ENCODE results near the gene TMEM258. TPM values are rescaled to one million over a fixed set of nuclear protein-coding genes. Genes with fewer than 3 reads are reported as not detected.

The TMEM258 gene
- total and polyA plus RNA-seq, 9 of the 15 experiments (the other 6 are each of a cell fraction or from before 2014, with no cell fraction given) = 97.2 to 856 (median 231) TPM

DNA sequence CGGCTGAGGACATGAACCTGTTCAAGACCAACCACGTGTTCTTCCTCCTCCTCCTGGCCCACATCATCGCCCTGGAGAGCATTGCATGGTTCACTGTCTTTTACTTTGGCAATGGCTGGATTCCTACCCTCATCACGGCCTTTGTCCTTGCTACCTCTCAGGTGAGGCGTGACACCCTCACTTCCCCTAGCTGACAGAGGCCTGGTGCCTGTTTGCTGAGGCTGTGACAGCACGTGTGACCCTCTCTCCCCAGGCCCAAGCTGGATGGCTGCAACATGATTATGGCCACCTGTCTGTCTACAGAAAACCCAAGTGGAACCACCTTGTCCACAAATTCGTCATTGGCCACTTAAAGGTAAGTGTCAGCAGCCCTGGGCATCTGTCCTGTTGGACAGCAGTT lies 48.0 kb upstream of the TMEM258 start:
- ChIA-PET POLR2A (no interaction called here), CTCF (ENCODE audit: low intra/inter-chr PET ratio) (no interaction called here)
- FAIRE-seq (no peak), ATAC-seq (no peak), DNase-seq (ENCODE audit: extremely low read depth in 1 of 4, low spot score in 3 of 4) (no peak)
- peaks cover 18% of the 10 kb centered on the region for H3K36me3 ChIP-seq (ENCODE audit: control insufficient read depth, insufficient read depth, low read length)
- H2AFZ ChIP-seq (ENCODE audit: low read depth, low read length) = no peak overlapping the region
- peak overlapping the region; percentile 24 to 84; a peak in 3 of 4 replicates for H3K9ac ChIP-seq (ENCODE audit: insufficient read depth in 1 of 2, low read depth in 2 of 2, low read length in 2 of 2)
- no peaks in the 10 kb centered on the region for H3K27me3 ChIP-seq (ENCODE audit: control insufficient read depth in 2 of 2, insufficient read depth in 2 of 2, low read length in 2 of 2)
- H4K20me1 ChIP-seq (replicated peaks; ENCODE audit: control insufficient read depth, insufficient read depth, low read length) = no peaks in the 10 kb centered on the region
- peak overlapping the region; percentile 90 for H3K27ac ChIP-seq (ENCODE audit: extremely low read depth, low read depth, low read length)
- no peak overlapping the region; the same call in 1 of the 2 replicates for H3K4me2 ChIP-seq (ENCODE audit: insufficient read depth, low read length)
- no TSS peak for BruUV-seq (replicated peaks)
- 79% methylated on average over 7 of the region's 7 CpGs for WGBS (ENCODE audit: insufficient coverage, low coverage, missing lambda C conversion rate)
- no peaks in the 10 kb centered on the region for H3K9me3 ChIP-seq (replicated peaks; ENCODE audit: control insufficient read depth, insufficient read depth, low read depth, low read length)
- H3K9me1 ChIP-seq (ENCODE audit: control insufficient read depth, insufficient read depth, low read length) = peaks cover 5% of the 10 kb centered on the region
- intact Hi-C loops (cut with micrococcal nuclease) = no loop called here
- no peak overlapping the region for H3K4me3 ChIP-seq
- H3K79me2 ChIP-seq (ENCODE audit: control insufficient read depth, insufficient read depth, low read length) = peaks cover 22% of the 10 kb centered on the region; the same call in 2 of the 3 replicates
- peaks cover 60 to 73% of the 10 kb centered on the region in 2 experiments for H3K4me1 ChIP-seq (replicated peaks in 1 of 2; ENCODE audit: control insufficient read depth in 2 of 2, insufficient read depth in 2 of 2, low read length in 2 of 2)
- in situ Hi-C loops (cut with MboI) = no loop called here
- TF ChIP-seq, protein P1, sequence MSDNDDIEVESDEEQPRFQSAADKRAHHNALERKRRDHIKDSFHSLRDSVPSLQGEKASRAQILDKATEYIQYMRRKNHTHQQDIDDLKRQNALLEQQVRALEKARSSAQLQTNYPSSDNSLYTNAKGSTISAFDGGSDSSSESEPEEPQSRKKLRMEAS (CRISPR knock-in tag; IDR thresholded peaks at IDR 0.05) = peak; percentile 34; the same call in 1 of the 2 replicates
- TF ChIP-seq, protein P2, sequence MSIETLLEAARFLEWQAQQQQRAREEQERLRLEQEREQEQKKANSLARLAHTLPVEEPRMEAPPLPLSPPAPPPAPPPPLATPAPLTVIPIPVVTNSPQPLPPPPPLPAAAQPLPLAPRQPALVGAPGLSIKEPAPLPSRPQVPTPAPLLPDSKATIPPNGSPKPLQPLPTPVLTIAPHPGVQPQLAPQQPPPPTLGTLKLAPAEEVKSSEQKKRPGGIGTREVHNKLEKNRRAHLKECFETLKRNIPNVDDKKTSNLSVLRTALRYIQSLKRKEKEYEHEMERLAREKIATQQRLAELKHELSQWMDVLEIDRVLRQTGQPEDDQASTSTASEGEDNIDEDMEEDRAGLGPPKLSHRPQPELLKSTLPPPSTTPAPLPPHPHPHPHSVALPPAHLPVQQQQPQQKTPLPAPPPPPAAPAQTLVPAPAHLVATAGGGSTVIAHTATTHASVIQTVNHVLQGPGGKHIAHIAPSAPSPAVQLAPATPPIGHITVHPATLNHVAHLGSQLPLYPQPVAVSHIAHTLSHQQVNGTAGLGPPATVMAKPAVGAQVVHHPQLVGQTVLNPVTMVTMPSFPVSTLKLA (conservative IDR thresholded peaks at IDR 0.05) = no peak
- TF ChIP-seq ZNF174 (CRISPR knock-in tag; IDR thresholded peaks at IDR 0.05) = no peak
- TF ChIP-seq, protein P3, sequence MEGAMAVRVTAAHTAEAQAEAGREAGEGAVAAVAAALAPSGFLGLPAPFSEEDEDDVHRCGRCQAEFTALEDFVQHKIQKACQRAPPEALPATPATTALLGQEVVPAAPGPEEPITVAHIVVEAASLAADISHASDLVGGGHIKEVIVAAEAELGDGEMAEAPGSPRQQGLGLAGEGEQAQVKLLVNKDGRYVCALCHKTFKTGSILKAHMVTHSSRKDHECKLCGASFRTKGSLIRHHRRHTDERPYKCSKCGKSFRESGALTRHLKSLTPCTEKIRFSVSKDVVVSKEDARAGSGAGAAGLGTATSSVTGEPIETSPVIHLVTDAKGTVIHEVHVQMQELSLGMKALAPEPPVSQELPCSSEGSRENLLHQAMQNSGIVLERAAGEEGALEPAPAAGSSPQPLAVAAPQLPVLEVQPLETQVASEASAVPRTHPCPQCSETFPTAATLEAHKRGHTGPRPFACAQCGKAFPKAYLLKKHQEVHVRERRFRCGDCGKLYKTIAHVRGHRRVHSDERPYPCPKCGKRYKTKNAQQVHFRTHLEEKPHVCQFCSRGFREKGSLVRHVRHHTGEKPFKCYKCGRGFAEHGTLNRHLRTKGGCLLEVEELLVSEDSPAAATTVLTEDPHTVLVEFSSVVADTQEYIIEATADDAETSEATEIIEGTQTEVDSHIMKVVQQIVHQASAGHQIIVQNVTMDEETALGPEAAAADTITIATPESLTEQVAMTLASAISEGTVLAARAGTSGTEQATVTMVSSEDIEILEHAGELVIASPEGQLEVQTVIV (CRISPR knock-in tag; IDR thresholded peaks at IDR 0.05; ENCODE audit: borderline replicate concordance) = no peak
- TF ChIP-seq, protein P4, sequence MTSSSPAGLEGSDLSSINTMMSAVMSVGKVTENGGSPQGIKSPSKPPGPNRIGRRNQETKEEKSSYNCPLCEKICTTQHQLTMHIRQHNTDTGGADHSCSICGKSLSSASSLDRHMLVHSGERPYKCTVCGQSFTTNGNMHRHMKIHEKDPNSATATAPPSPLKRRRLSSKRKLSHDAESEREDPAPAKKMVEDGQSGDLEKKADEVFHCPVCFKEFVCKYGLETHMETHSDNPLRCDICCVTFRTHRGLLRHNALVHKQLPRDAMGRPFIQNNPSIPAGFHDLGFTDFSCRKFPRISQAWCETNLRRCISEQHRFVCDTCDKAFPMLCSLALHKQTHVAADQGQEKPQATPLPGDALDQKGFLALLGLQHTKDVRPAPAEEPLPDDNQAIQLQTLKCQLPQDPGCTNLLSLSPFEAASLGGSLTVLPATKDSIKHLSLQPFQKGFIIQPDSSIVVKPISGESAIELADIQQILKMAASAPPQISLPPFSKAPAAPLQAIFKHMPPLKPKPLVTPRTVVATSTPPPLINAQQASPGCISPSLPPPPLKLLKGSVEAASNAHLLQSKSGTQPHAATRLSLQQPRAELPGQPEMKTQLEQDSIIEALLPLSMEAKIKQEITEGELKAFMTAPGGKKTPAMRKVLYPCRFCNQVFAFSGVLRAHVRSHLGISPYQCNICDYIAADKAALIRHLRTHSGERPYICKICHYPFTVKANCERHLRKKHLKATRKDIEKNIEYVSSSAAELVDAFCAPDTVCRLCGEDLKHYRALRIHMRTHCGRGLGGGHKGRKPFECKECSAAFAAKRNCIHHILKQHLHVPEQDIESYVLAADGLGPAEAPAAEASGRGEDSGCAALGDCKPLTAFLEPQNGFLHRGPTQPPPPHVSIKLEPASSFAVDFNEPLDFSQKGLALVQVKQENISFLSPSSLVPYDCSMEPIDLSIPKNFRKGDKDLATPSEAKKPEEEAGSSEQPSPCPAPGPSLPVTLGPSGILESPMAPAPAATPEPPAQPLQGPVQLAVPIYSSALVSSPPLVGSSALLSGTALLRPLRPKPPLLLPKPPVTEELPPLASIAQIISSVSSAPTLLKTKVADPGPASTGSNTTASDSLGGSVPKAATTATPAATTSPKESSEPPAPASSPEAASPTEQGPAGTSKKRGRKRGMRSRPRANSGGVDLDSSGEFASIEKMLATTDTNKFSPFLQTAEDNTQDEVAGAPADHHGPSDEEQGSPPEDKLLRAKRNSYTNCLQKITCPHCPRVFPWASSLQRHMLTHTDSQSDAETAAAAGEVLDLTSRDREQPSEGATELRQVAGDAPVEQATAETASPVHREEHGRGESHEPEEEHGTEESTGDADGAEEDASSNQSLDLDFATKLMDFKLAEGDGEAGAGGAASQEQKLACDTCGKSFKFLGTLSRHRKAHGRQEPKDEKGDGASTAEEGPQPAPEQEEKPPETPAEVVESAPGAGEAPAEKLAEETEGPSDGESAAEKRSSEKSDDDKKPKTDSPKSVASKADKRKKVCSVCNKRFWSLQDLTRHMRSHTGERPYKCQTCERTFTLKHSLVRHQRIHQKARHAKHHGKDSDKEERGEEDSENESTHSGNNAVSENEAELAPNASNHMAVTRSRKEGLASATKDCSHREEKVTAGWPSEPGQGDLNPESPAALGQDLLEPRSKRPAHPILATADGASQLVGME (CRISPR knock-in tag; IDR thresholded peaks at IDR 0.05) = 0 out of 2 replicates have a peak, but pooled peaks have one; percentile 11
- TF ChIP-seq ZNF583 (CRISPR knock-in tag; IDR thresholded peaks at IDR 0.05) = no peak
- TF ChIP-seq MTF1 (CRISPR knock-in tag; IDR thresholded peaks at IDR 0.05; ENCODE audit: borderline replicate concordance) = no peak
- no peak for TF ChIP-seq KDM5B (IDR thresholded peaks at IDR 0.05; ENCODE audit: insufficient replicate concordance, low read depth, low read length)
- TF ChIP-seq, protein P5, sequence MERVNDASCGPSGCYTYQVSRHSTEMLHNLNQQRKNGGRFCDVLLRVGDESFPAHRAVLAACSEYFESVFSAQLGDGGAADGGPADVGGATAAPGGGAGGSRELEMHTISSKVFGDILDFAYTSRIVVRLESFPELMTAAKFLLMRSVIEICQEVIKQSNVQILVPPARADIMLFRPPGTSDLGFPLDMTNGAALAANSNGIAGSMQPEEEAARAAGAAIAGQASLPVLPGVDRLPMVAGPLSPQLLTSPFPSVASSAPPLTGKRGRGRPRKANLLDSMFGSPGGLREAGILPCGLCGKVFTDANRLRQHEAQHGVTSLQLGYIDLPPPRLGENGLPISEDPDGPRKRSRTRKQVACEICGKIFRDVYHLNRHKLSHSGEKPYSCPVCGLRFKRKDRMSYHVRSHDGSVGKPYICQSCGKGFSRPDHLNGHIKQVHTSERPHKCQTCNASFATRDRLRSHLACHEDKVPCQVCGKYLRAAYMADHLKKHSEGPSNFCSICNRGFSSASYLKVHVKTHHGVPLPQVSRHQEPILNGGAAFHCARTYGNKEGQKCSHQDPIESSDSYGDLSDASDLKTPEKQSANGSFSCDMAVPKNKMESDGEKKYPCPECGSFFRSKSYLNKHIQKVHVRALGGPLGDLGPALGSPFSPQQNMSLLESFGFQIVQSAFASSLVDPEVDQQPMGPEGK (CRISPR knock-in tag; IDR thresholded peaks at IDR 0.05; ENCODE audit: borderline replicate concordance) = no peak

Measured in K562 (cell line).